ENCODE data around the gene TSHR.
"Not testable (repeated sequence)": the region's sequence is repeated elsewhere in the genome, so short reads cannot be mapped to it uniquely, and the experiment has no call there.

Gene TSHR

DNA sequence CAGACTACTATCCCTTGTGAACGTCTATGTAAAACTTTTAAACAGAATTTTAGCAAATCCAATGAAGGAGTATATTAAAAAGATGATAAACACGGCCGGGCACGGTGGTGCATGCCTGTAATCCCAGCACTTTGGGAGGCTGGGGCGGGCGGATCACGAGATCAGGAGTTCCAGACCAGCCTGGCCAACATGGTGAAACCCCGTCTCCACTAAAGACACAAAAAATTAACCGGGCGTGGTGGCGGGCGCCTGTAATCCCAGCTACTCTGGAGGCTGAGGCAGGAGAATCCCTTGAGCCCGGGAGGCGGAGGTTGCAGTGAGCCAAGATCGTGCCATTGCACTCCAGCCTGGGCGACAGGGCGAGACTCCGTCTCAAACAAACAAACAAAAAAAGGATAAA lies 2.2 kb upstream of the TSHR start:
- not testable (repeated sequence) for DNase-seq

DNA sequence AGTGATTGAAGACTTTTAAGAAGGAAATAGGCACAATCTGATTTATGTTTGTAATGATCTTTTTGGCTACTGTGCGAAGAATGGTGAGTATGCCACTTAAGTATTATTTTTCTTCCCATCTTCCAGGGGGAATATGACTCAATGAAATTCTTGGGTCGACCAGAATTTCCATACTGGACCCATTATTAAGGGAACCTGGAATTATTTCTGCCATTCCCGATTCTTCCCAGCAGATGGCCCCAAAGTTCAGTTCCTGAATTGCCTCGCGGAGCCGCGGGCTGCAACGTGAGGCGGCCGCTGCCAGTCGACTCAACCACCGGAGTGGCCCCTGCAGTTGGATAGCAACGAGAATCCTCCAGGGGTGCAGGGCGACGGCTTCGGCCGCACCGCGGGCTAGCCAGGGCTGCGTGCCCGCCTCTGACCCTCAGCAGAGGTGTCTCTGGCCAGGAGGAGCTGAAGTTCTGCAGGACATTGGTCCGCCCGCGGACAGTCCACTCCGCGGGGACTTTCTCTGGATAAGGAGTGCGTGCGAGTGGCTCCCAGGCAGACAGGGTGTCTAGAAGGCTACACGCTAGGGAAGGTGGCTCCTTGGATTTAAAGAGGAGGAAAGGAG lies 628 bp upstream of the TSHR start:
- DNase-seq: peak; percentile 84

DNA sequence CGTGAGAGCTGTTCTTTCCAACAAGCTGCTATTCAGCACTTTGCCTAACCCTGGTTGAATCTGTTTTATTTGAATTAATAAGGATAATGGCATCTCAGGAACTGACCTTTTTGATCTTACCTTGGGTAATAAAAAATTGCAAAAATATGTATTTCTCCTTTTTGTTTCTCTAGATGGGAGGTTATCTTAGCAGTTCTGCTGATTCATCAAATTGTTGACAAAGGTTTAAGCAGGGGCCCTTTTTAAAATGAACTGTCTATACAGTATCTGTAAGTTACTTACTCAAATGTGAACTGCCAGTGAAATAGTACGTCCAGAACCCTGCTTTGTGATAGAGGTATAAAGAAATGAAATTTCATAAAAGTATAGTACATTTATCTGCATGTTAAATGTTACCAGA lies 681 bp downstream of the TSHR start:
- no peak for DNase-seq

DNA sequence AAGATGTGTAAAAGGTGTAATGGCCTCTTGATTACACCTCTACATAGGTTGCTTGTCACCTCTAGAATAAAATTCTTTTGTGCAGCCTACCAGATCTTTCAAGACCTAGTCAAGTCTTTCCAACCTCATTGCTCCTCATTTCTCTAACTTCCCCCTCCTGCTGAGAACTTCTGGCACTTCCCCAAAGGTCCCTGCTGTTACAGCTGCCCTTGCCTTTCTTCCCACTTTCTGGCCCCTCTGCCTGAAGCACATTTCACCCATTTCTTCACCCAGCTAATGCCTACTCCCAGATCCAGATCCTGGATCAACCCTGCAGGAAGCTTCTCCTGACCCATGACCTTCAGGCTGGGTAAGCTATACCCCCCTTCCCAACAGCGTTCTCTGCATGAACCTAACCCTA lies 1.5 kb downstream of the TSHR start:
- DNase-seq: no peak

DNA sequence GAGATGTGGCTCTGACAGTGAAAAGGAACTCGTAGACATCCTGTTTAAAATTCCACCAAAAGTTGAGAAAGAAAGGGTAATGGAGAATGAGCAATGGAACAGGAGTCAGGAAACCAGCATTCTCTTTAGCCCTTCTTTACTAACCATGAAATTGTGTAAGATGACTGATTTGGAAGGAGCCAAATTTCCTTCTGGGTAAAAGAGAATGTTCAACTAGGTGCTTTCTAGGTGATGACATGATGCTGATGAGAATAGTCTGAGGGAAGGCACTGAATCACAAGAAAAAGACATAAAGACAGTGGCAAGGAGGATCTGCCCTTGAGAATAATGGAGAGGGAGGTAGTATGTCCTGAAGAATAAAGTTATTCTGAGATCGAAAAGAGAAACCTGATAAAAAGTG lies 2.2 kb downstream of the TSHR start:
- no peak for DNase-seq

DNA sequence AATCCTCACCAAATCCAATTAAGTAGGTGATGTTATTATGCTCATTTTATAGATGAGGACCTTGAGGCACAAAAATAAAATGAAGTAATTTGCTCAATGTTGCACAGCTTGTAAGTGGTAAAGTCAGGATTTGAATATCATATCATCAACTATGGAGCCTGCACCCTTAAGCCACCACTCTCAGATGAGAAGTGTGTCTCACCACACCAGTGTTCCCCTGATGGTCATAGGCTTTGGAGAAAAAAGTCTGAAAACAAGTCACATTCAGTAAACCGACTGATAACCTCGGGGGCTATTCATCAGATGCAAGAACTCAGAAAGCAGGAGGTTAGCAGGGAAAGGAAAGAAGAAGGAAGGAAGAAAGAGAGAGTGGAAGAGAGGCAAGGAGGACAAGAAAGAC lies 2.8 kb downstream of the TSHR start:
- DNase-seq: no peak

DNA sequence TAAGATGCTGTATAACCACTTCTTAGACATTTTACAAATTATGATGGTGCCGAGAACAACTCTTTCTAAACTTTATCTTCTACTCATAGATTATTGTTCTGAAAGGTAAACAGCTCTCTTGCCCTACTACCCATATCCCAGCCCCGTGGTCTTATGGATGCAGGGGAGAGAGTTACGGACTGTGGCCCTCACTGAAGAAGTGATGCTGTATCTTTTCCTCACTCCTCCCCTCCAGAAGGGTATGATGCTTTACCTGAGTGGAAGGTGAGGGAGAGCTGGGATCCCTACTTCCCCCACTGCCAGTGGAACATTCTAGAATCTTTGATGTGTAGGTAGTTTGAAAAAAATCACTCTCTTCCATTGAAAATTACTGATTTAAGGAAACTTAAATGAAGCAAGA lies 3.5 kb downstream of the TSHR start:
- no peak for DNase-seq

DNA sequence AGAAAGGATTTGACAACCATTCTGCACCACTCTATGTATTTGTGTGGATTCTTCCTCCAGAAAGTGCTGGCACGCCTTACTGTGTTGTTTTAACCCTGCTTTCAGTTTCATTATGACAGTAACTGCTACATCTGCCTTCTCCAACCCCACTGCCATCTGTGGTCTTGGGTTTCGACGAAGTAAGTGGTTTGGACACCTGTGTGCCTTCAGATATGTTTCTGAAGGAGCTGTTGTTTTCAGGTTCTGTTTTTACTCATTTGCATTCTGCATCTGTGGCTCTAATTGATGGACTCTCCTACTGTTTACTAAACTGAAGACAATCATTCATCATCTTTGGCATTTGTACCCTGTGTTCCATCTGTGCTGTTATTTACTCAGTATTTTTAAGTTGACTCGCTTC lies 4.1 kb downstream of the TSHR start:
- DNase-seq: no peak

DNA sequence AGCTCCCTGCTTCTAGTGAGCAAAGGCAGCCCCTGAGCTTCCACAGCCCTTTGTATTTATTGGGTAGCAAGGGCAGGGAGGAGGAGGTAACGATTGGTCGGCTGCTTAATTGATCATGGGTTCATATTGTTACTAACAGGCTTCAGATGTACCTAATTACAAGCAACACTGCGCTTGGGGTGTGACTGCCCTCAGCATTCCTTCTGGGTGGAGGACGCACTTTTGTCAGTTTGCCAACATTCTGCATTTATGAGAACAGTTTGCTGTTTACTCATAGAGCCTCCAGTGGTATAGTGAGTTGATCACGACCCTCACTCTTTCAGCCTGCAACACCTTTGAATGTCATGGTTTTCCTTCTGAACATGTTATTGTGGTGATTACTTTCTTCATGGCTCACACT lies 9.6 kb downstream of the TSHR start:
- no peak for DNase-seq

DNA sequence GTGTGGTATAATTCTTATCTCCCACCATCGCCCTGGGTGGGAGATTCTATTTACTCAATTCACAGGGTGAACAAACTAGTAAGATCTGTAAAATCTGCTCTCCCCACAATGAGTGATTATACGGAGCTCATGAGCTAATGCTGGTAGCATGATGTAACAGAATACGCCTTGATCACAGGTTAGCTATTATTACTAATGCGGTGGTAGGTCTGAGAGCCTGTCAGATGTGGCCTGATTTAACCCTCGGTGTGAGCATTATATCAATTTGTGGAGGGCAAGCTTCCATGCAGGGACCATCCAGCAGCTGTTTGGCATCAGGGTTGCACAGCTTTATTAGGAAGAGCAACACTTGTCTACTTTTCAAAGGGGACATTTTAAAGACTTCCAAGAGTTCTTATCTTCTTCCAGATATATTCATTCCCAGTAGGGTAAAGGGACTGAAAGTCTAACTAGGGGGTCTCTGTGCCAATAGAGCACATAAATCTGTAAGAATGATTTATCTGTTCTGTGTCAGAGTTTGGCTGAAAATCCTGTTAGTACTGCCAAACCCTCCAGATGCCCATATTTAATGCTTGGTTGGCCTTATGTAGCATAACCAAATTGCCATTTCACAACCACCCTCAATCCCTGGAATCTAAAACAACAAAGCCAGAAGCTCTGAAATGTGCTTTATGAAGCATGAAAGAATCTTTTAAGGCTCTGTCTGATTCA lies 18.7 kb downstream of the TSHR start:
- DNase-seq: peak; percentile 57

DNA sequence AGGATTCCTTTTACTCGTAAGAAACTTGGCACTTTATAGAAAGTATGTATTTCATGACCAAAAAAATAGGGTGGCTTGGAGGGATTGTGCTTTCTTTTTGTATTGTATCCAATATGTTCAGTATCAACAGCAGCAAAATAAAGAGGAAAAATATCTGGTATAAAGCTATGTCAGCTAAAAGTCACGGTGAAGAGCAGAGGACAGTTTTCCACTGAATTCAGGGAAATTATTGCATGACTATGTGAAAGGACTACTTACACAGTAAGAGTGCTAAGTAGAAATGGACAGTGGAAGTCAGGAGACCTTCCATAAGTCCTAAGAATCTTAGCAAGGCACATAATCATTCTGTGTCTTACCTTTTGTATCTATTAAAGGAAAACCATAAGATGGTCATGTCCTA lies 19.3 kb downstream of the TSHR start:
- no peak for DNase-seq

DNA sequence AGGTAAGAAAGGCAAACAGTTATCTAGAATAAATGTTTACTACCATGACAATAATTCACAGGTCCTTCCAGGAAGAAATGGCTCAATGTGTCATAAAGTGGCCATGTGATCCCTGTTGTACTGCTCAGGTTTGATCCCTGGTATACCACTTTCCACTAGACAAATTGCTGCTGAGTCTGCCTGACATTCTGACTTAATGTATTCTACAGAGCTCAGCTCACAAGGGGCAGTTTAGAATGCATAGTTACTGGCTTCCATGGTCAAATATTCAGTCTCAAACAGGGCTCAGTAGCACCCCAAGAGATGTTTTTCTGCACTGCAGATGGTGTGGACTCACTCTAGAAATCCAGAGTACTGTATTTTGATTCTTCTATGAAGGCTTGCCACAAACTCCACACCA lies 21.8 kb downstream of the TSHR start:
- DNase-seq: no peak

DNA sequence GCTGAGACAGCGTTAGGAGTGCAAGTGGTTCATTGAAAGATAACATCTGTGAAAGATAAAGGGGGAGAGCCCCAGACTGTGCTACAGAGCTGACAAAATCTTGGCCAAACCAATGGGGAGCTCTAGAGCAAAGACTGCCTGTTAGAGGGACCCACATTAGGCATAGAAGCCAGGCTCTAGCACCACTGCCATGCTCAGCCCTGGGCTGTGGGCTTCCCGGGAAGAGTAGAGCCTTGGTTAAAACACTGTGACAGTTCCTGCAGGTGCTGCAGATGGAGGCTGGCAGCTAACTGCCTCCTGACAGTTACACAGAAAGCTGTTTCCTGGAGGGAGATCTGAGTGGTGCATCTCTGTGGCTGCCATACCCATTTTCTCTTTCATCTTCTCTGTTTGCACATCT lies 23.0 kb downstream of the TSHR start:
- no peak for DNase-seq

DNA sequence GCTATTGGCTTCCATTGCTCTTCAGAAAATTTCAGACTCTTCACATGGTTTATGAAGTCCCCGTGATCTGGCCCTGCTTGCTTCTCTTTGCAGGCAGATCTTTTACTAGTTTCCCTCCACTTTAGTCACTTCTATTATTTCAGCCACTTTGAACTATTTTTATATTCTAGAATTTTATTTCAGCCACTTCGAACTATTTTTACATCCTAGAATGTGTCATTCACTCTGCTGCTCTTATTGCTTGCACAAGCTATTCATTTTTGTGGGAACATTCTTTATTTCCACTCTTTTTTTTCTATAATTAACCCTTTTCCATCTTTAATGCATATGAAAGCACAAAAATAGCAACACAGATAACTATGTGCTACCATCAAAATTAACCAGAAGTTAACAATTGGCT lies 24.5 kb downstream of the TSHR start:
- DNase-seq: no peak

DNA sequence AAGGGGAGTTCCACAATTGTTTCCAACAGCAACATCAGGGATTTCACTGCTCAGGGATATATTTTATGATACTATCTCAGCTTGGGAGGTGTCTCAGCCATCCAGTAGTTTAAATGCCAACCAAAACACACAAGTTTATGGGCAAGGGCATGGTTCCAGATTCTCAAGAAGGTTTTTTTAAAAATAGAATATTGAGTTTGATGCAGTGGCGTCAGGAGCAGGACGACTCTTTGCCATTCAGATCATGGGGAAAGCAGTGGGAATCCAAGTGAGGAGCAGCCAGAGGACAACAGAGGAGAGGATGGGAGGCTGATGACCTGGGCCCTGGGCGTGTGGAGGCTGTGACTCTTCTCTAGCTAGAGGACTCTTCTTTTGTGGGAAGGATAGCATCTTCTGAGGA lies 25.7 kb downstream of the TSHR start:
- no peak for DNase-seq

DNA sequence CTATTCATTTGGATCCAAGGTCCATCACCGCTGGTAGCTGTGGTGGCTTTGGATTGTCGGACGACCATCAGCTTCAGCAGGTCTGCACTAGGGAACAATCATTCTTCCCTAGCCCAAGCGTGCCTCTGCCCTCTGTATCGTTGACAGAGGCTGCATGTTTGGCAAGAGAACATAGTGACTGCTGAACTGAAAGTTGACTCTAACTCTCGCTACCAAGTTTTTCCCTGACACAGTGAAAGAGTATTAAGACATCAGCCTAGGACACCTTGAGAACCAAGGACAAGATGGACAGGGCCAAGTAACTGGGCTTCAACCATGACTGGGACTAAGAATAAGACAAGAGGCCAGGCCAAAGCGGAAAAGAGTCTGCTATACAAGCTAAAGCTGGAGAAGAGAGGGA lies 26.3 kb downstream of the TSHR start:
- no peak for DNase-seq

DNA sequence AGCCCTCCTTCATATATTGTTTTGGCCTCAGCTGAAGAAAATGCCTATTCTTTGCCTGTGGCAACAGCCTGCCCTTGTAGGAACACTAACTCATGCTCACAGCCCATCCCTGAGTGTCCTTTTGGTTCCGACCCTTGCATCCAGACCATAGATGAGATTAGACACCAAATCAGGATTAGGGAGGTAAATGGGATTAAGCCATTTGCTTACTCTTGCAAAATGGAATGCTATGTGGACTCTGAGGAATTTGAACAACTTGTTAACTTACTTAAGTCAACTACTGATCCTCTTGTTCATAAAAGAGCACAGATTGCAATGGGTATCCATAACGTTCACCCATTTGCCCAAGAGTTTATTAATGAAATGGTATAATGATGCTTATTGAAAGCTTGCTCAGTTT lies 27.3 kb downstream of the TSHR start:
- no peak for DNase-seq

DNA sequence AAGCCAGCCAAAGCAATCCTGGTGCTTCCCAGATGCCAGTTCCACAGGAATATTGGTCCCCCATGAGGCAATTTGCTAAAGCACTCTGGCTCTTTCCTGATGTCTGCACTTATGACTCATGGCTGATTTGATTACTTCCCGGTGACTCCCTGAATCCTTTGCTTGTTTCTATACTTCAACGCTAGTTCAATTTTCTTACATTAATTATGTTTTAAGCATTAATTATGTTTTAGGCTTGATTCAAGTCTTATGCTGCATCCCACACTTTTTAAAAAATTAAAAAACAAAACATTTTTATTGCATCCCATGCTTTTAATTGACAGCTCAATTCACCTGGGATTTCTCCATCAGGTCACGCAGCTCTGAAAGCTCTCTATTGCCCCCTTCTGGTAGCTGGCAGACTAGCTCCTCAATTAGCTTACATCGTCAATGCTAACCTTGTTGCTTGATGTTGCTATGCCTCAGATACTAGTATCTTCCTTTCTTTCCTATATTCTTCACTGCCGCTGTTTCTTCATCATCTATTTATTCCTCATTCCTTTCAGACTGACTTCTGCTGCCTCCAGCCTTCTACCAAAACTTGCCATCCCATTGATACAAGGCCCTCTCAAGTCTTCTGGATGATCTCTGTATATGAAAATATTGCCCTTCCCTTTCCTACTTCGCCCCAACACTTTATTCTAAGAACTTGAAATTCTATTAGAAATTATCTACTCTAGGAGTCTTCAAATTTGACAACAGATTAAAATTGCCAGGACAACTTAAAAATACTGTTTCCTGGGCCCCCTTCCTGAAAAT lies 32.0 kb downstream of the TSHR start:
- DNase-seq: peak; percentile 49

DNA sequence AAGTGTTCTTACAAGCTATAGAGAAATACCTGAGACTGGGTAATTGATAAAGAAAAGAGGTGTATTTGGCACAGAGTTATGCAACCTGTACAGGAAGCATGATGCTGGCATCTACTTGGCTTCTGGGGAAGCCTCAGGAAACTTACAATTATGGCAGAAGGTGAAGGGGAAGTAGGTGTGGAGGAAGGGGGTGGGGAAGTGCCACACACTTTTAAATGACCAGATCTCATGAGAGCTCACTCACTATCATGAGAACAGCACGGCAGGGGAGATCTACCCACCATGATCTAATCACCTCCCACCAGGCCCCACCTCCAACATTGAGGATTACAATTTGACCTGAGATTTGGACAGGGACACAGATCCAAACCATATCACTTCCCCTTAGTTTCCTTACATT lies 32.8 kb downstream of the TSHR start:
- no peak for DNase-seq

DNA sequence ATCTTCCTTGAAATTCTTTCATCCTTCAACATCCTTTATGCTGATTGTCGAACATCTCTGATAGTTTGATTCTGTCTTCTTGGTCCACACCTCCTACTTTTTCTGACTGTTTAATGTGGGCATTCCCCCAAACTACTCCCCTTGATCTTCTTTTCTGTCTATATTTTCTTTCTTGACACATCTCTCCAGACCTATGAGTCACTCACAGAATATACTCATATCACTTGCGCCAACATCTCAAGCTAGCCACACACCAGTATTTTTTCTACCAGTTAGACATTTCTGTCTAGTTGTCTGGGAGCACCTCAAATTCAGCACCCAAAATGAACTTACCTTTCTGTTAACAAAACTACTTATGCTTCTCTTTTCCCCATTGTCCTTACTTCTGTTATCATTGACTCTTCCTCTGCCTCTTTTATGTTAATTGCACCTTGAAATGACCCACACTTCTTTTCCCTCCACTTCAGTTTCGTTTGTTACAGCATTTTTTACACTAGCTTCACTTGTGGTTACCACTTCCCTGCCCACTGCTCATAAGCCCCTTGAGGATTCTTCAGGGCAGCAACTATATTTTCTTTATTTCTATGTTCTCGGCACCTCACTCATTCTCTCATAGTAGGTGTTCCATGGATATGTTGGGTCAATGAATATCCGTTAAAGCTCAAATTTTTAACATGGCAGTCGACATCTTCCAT lies 33.5 kb downstream of the TSHR start:
- no peak for DNase-seq

DNA sequence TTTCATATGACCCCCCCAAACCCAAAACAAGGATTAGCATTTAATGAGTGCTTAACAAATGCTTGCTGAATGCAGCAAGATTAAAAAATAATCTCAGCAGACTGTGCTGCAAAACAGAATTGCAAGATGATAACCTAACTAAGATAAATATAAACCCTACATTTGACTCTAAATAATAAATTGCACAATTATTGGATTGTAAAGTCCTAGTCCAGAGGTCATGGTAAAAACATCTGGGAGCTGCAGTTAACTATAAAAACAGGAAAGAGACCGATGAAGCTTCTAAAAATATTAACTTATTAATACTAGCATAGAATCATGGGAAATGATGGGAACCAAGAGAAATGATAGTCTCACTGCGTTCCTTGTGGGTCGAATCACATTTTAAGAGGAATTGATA lies 37.2 kb downstream of the TSHR start:
- DNase-seq: no peak

DNA sequence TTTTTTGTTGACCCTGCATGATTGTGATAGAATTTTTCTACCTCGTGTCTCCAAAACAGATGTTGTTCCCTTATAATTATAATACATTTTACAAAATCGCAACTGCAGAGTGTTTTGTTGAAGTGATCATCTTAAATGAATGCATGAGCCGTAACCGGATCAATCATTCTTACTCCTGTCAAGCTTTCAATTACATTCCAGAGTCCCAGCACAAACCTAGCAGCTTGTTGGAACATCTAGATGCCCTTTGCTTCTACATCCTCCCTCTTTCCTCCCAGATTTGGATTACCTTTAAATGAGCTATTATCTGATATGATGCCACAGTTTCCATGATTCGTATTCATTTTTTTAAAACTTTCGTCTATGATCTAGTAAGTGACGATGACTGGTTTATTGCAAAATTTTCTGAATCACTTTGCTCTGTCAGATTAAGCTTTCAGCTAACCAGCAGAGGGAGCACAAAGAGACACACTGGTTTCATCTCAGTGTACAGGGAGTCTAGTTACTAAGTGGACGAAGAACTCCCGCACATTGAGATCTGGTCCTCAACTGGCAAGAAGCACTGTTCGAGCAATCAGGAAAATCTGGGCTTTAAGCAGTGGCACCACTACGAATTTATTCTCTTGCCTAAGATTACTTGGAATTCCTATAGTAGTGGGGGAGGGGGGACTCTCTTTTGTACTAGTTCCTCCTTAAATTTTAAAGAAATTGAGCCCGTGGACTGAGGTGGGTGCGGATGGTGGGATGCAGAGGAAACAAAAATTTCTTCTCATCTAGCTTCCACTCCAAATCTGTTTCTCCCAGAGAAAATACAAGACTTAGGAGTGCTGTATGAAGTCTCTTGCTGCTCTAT lies 40.9 kb downstream of the TSHR start:
- peak; percentile 34 for DNase-seq

DNA sequence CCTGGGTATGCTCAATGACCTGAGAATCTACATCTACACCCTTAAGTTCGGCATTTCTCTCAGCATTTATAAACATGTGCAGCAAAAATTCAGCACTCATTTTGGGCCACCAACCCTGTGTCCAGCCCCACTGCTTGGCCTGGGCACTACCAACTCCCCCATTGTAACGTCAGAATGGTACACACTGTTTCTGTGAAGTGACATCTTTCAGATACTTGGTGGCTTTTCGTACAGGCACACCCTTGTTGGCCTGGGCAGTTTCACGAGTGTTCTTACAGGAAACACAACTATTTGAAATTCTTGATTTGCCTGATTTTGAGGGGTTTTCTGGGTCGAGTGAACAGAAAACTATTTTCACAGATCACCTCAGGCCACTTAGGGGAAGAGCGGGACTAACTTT lies 46.0 kb downstream of the TSHR start:
- no peak for DNase-seq
